Esophagus muscularis mucosa (tissue), 4 donors: ENCODE results near the gene MAMDC4. TPM values are rescaled to one million over a fixed set of nuclear protein-coding genes. Genes with fewer than 3 reads are reported as not detected.
"Not testable (repeated sequence)": the region's sequence is repeated elsewhere in the genome, so short reads cannot be mapped to it uniquely, and the experiment has no call there.

Experiments used
- DNase-seq: peaks from one replicate; pipeline ENCODE4 v3.0.0-alpha.2; 2017; ENCODE audit errors: extremely low spot score
- H3K27ac ChIP-seq, 4 donors: fragments of 200-600 bp; sonication (generic); replicated peaks in 1 of 4; 1 replicate in 3 of 4; 2 replicates in 1 of 4; pipeline ENCODE4 v1.5.1; 2016 to 2019; ENCODE audit warnings: mild to moderate bottlenecking in 1 of 4
- H3K27me3 ChIP-seq, 4 donors: fragments of 200-600 bp; sonication (generic); one replicate each; pipeline versions ENCODE4 v1.5.1 to v1.6.0; 2016 to 2019
- H3K36me3 ChIP-seq, 4 donors: fragments of 200-600 bp; sonication (generic); one replicate each; pipeline ENCODE4 v1.5.1; 2016 to 2019
- H3K4me1 ChIP-seq, 4 donors: fragments of 200-600 bp; sonication (generic); one replicate each; pipeline ENCODE4 v1.5.1; 2016 to 2019
- H3K4me3 ChIP-seq, 4 donors: fragments of 200-600 bp; sonication (generic); 1 replicate in 2 of 4; 2 replicates in 2 of 4; pipeline ENCODE4 v1.5.1; 2016 to 2019; ENCODE audit warnings: mild to moderate bottlenecking in 4 of 4, moderate library complexity in 1 of 4
- H3K9me3 ChIP-seq, 4 donors: fragments of 200-600 bp; sonication (generic); 1 replicate in 3 of 4; 2 replicates in 1 of 4; pipeline ENCODE4 v1.5.1; 2016 to 2019
- EP300 ChIP-seq: sonication (generic); formaldehyde crosslinking; IDR thresholded peaks from one replicate; pipeline ENCODE4 v1.6.1; 2017; ENCODE audit warnings: antibody characterized with exemption
- POLR2A ChIP-seq: fragments of 450-650 bp; IDR thresholded peaks from one replicate; pipeline ENCODE4 v1.6.1; 2017; ENCODE audit warnings: antibody characterized with exemption, moderate library complexity, mild to moderate bottlenecking, low read depth
- POLR2AphosphoS5 ChIP-seq, 2 donors: sonication (generic); formaldehyde crosslinking; IDR thresholded peaks; one replicate each; pipeline ENCODE4 v1.6.1; 2017; ENCODE audit warnings: antibody characterized with exemption in 2 of 2
- WGBS: methylation state at CpG from one replicate; pipeline ENCODE4 v1.1.5; 2018; 5-methylcytosine and 5-hydroxymethylcytosine counted together
- intact Hi-C: fragments of 100-400 bp; cut with DNase I; formaldehyde crosslinking; loops from one replicate; pipeline ENCODE4 v1.15.1; 2023
- total RNA-seq, 4 donors: library from RNA; depleted of rRNA; stranded (reverse); fragments of >200 nt; gene quantifications; one replicate each; pipeline versions ENCODE4 v1.1.0 to v1.2.1, GENCODE V29; 2016
- TF ChIP-seq, protein P1 (sequence below), 3 experiments: fragments of 200-600 bp in 2 of 3; fragments of 450-650 bp in 1 of 3; sonication (generic) in 2 of 3; IDR thresholded peaks; one replicate each; pipeline ENCODE4 v1.5.1; 2017 to 2019; ENCODE audit warnings: antibody characterized with exemption in 3 of 3, mild to moderate bottlenecking in 2 of 3, moderate library complexity in 1 of 3

Gene MAMDC4
- total RNA-seq, 4 donors from 2014 or later: 1.7 to 4.7 (median 2.1) TPM

- 90% methylated on average over 24 of the region's 31 CpGs for WGBS
- no peaks in the 10 kb centered on the region for H3K9me3 ChIP-seq
- DNase-seq: no peak
- H3K36me3 ChIP-seq: peaks cover 26 to 42% (median 36%) of the 10 kb centered on the region in 4 donors
- intact Hi-C loops: no loop called here
- H3K27me3 ChIP-seq: no peaks in the 10 kb centered on the region
- peaks cover 34 to 55% (median 43%) of the 10 kb centered on the region in 4 donors for H3K4me1 ChIP-seq
- TF ChIP-seq, protein P1, sequence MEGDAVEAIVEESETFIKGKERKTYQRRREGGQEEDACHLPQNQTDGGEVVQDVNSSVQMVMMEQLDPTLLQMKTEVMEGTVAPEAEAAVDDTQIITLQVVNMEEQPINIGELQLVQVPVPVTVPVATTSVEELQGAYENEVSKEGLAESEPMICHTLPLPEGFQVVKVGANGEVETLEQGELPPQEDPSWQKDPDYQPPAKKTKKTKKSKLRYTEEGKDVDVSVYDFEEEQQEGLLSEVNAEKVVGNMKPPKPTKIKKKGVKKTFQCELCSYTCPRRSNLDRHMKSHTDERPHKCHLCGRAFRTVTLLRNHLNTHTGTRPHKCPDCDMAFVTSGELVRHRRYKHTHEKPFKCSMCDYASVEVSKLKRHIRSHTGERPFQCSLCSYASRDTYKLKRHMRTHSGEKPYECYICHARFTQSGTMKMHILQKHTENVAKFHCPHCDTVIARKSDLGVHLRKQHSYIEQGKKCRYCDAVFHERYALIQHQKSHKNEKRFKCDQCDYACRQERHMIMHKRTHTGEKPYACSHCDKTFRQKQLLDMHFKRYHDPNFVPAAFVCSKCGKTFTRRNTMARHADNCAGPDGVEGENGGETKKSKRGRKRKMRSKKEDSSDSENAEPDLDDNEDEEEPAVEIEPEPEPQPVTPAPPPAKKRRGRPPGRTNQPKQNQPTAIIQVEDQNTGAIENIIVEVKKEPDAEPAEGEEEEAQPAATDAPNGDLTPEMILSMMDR (IDR thresholded peaks at IDR 0.05): no peak
- no peak for TF ChIP-seq EP300
- no peak overlapping the region for H3K27ac ChIP-seq
- no peak overlapping the region for H3K4me3 ChIP-seq
These were observed 10.9 kb downstream of the MAMDC4 start for GRCh38 chr9:136862849-136863622.

GRCh38 chr9:136863623-136864273 is 11.6 kb downstream of the MAMDC4 start:
- no peak overlapping the region for H3K27ac ChIP-seq
- no peak for DNase-seq
- no peaks in the 10 kb centered on the region for H3K27me3 ChIP-seq
- no peak overlapping the region for H3K4me3 ChIP-seq
- no peak for TF ChIP-seq POLR2A
- no peak for TF ChIP-seq POLR2AphosphoS5 (IDR thresholded peaks at IDR 0.05)
- TF ChIP-seq EP300: no peak
- TF ChIP-seq, protein P1 (IDR thresholded peaks at IDR 0.05): no peak
- H3K36me3 ChIP-seq: peaks cover 26 to 37% (median 36%) of the 10 kb centered on the region in 4 donors
- H3K4me1 ChIP-seq: peaks cover 33 to 50% (median 38%) of the 10 kb centered on the region in 4 donors
- WGBS: 85% methylated on average over 12 of the region's 12 CpGs
- H3K9me3 ChIP-seq: no peaks in the 10 kb centered on the region
- intact Hi-C loops: no loop called here

DNA sequence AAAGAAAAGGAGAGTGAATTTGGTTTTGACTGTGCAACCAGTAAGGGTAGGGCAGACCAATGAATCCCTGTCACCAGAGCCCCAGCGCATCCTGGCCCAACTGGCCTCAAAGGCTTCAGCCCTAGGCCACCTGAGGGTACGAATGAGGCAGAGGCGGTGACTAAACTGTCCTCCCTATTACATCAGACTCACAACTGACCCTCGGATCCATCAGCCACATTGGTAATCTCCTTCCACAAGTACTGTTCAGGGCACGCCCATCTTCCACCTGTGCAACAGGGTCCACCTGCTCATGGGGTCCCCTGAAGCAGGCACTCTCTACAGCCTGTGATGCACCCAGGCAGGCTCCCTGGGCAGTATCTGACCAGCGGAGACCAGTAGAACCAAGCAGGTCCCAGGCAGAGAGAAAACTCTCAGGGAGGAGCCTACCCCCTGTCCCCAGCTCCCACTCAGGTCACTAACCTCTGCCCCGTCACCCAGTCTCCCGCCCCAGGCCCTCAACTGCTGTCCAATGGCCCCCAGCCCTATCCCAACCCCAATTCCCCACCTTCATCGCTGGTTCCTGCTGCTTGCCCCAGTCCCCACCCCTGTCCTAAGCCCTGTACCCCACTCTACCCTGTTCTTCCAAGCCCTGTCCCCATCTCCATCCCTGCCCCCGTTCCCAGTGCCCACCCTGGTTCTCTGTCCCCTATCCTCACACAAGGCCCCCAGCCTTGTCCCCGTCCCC is 13.1 kb downstream of the MAMDC4 start:
- Histone ChIP-seq H3K4me1 (peaks cover 24 to 37% (median 27%) of the 10 kb centered on the region in 4 donors), H3K36me3 (peaks cover 26 to 37% (median 36%) of the 10 kb centered on the region in 4 donors), H3K27me3 (no peaks in the 10 kb centered on the region), H3K9me3 (no peaks in the 10 kb centered on the region), H3K27ac (peak overlapping the region; percentile 84 to 95 (median 92)), H3K4me3 (peak overlapping the region; percentile 87 to 99 (median 94))
- intact Hi-C loops: no loop called here
- TF ChIP-seq POLR2A (no peak), POLR2AphosphoS5 (IDR thresholded peaks at IDR 0.05) (no peak), EP300 (no peak)
- TF ChIP-seq, protein P1 (IDR thresholded peaks at IDR 0.05): no peak
- 67% methylated on average over 11 of the region's 11 CpGs for WGBS
- no peak for DNase-seq

- TF ChIP-seq POLR2AphosphoS5 (IDR thresholded peaks at IDR 0.05): no peak
- TF ChIP-seq, protein P1 (IDR thresholded peaks at IDR 0.05): no peak
- no peak for TF ChIP-seq EP300
- TF ChIP-seq POLR2A: no peak
- 1% methylated on average over 9 of the region's 20 CpGs for WGBS
- no peak for DNase-seq
- H3K36me3 ChIP-seq: peaks cover 26 to 33% (median 32%) of the 10 kb centered on the region in 4 donors
- peak overlapping the region; percentile 84 to 95 (median 92) for H3K27ac ChIP-seq
- peak overlapping the region; percentile 87 to 99 (median 94) for H3K4me3 ChIP-seq
- H3K4me1 ChIP-seq: peaks cover 24 to 37% (median 27%) of the 10 kb centered on the region in 4 donors
- H3K27me3 ChIP-seq: no peaks in the 10 kb centered on the region
- intact Hi-C loops: no loop called here
- no peaks in the 10 kb centered on the region for H3K9me3 ChIP-seq
These were observed 13.6 kb downstream of the MAMDC4 start for GRCh38 chr9:136865768-136866103.

DNA sequence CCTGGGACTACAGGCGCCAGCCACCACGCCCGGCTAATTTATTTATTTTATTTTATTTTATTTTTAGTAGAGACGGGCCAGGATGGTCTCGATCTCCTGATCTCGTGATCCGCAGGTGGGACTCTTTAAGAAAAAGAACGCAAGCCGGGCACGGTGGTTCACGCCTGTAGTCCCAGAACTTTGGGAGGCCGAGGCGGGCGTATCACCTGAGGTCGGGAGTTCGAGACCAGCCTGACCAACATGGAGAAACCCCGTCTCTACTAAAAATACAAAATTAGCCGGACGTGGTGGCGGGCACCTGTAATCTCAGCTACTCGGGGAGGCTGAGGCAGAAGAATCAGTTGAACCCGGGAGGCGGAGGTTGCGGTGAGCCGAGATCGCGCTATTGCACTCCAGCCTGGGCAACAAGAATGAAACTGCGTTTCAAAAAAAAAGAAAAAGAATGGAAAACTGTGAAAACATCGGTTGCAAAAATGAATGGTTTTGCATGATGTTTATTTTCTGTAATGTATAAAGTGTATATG is 14.8 kb downstream of the MAMDC4 start:
- H3K27ac ChIP-seq: peak overlapping the region; percentile 82 to 94 (median 88)
- peak overlapping the region; percentile 87 to 99 (median 94) for H3K4me3 ChIP-seq
- WGBS: 85% methylated on average over 29 of the region's 29 CpGs

More for the DNA sequence above, 14.8 kb downstream of the MAMDC4 start:
- H3K9me3 ChIP-seq, H3K27me3 ChIP-seq, DNase-seq, intact Hi-C loops: not testable (repeated sequence)
- Histone ChIP-seq H3K36me3 (peaks cover 19 to 21% (median 20%) of the 10 kb centered on the region in 4 donors), H3K4me1 (peaks cover 24 to 37% (median 27%) of the 10 kb centered on the region in 4 donors)
